Activated B cell treated with CpG ODN at 0.5 μM for 24 hours (primary cell): ENCODE measurements around the gene LGALS9. TPM values are rescaled to one million over a fixed set of nuclear protein-coding genes. Genes with fewer than 3 reads are reported as not detected.

Experiments
- ATAC-seq: fragments of 200-7000 bp; cut with Tn5 transposase; one replicate; pipeline ENCODE4 v1.10.0; 2021; ENCODE audit warnings: low read depth, mild to moderate bottlenecking, moderate library complexity
- CTCF ChIA-PET: fragments of 350-600 bp; sonication (Branson Sonifier 250); formaldehyde crosslinking; loops from one replicate; lab custom pipeline; 2021; ENCODE audit warnings: antibody characterized with exemption; lab: Charles Lee
- POLR2A ChIA-PET: fragments of 350-600 bp; sonication (Branson Sonifier 250); formaldehyde crosslinking; loops from one replicate; lab custom pipeline; 2021; ENCODE audit warnings: antibody characterized with exemption; lab: Charles Lee
- DNase-seq: peaks from one replicate; pipeline ENCODE4 v3.0.0; 2022
- H3K27ac Mint-ChIP-seq: one replicate; pipeline ENCODE4 v1.8.0; 2020; ENCODE audit warnings: mixed read lengths
- H3K27me3 Mint-ChIP-seq: one replicate; pipeline ENCODE4 v1.8.0; 2021; ENCODE audit warnings: mixed read lengths
- H3K36me3 Mint-ChIP-seq: one replicate; pipeline ENCODE4 v1.8.0; 2021; ENCODE audit warnings: low read depth, mixed read lengths
- H3K4me1 Mint-ChIP-seq: one replicate; pipeline ENCODE4 v1.8.0; 2021; ENCODE audit warnings: mixed read lengths
- H3K4me3 Mint-ChIP-seq: one replicate; pipeline ENCODE4 v1.8.0; 2020; ENCODE audit warnings: mild to moderate bottlenecking, mixed read lengths
- H3K9me3 Mint-ChIP-seq: one replicate; pipeline ENCODE4 v1.8.0; 2020; ENCODE audit warnings: mixed read lengths
- intact Hi-C: fragments of 100-400 bp; cut with micrococcal nuclease; formaldehyde crosslinking; loops from one replicate; pipeline ENCODE4 v1.15.1; 2024
- total RNA-seq: library from RNA; stranded (reverse); gene quantifications from 2 replicates; pipeline ENCODE4 v1.2.3, GENCODE V29; 2022
- TF ChIP-seq, protein P1 (sequence below): fragments of 200-600 bp; IDR thresholded peaks from one replicate; pipeline ENCODE4 v1.8.0; 2022; ENCODE audit warnings: antibody characterized with exemption, mild to moderate bottlenecking

The LGALS9 gene
- total RNA-seq, 1 donor from 2014 or later = 79.9 TPM

DNA sequence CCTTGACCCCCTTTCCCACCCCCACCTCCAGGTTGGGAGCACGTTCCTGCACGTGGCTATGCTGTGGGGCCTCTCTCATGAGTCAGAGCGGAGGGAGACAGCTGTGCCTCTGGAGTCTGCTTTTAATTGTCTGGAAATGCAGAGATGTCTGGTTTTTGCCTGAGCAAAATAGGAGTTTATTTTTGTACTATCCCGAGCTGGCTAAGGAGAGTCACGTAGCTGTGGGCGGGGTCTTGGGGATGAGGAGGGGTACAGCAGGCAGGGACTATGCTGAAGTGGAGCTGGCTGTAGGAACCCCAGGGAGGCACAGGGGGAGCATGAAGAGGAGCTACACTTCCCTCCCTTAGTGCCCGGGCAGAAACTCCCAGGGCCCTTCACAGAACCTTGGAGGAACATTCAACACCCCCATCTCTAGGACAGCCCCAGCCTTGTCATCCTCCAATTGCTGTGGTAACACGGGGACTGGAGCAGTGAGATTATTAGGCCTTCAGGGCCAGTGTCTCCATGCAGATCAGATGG is 44.7 kb upstream of the LGALS9 start:
- Mint-ChIP-seq H3K36me3 (peaks cover 53% of the 10 kb centered on the region), H3K27ac (no peak overlapping the region), H3K4me1 (peaks cover 18% of the 10 kb centered on the region), H3K9me3 (no peaks in the 10 kb centered on the region), H3K4me3 (no peak overlapping the region), H3K27me3 (no peaks in the 10 kb centered on the region)
- ATAC-seq (no peak), DNase-seq (no peak)
- CTCF ChIA-PET = interaction anchor here (1.3 to 2.1 kb wide), 2 partner anchors 13 to 131 kb away, joined by 6 to 10 read pairs; no protein-coding TSS in a partner anchor
- POLR2A ChIA-PET = no interaction called here
- intact Hi-C loops = no loop called here
- TF ChIP-seq, protein P1, sequence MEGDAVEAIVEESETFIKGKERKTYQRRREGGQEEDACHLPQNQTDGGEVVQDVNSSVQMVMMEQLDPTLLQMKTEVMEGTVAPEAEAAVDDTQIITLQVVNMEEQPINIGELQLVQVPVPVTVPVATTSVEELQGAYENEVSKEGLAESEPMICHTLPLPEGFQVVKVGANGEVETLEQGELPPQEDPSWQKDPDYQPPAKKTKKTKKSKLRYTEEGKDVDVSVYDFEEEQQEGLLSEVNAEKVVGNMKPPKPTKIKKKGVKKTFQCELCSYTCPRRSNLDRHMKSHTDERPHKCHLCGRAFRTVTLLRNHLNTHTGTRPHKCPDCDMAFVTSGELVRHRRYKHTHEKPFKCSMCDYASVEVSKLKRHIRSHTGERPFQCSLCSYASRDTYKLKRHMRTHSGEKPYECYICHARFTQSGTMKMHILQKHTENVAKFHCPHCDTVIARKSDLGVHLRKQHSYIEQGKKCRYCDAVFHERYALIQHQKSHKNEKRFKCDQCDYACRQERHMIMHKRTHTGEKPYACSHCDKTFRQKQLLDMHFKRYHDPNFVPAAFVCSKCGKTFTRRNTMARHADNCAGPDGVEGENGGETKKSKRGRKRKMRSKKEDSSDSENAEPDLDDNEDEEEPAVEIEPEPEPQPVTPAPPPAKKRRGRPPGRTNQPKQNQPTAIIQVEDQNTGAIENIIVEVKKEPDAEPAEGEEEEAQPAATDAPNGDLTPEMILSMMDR = no peak

DNA sequence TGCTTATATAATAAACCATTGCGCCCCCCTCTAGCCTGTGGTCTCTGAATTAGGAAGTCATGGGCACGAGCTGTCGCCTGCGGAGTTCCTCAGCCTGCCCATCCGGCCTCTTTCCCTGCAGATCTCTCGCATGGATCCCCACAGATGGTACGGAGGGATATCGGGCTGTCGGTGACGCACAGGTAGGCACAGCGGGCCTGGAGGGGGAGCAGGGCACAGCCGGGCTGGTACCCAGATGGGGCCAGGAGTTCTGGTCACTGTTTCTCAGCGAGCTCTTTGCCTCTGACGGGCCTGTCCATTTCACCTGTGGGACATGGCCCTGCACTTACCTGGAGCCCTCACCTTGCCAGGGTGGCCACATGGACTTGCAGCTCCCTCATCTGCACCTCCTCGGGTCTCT is 42.6 kb upstream of the LGALS9 start:
- TF ChIP-seq, protein P1 = no peak
- ChIA-PET CTCF (interaction anchor here (0.7 to 2.2 kb wide), 2 partner anchors 11 to 14 kb away, joined by 3 to 9 read pairs; no protein-coding TSS in a partner anchor), POLR2A (interaction anchor here (0.6 kb wide), 1 partner anchor 205 kb away, joined by 8 read pairs; no protein-coding TSS in a partner anchor)
- intact Hi-C loops = no loop called here
- ATAC-seq (no peak), DNase-seq (no peak)
- H3K27me3 Mint-ChIP-seq = no peaks in the 10 kb centered on the region
- H3K4me1 Mint-ChIP-seq = peaks cover 15% of the 10 kb centered on the region
- H3K9me3 Mint-ChIP-seq = no peaks in the 10 kb centered on the region
- no peak overlapping the region for H3K4me3 Mint-ChIP-seq
- H3K36me3 Mint-ChIP-seq = peaks cover 58% of the 10 kb centered on the region
- H3K27ac Mint-ChIP-seq = no peak overlapping the region

DNA sequence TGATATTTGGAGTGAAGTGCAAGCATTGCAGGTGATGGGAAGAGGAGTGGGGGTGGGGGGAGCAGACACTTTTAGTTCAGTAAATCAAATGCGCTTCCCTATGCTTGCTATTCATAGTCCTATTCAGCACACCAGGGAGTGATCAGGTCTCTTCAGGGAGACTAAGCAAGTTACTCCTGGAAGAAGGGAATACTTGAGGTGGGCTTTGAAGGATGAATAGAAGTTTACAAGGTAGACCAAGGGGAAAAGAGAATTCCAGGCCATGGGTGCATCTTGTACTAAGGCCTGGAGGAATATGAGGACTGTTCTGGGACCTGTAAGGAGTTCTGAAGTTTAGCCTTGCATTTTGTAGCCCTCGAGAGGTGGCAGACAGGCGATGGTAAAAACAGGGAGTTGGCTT is 40.1 kb upstream of the LGALS9 start:
- Mint-ChIP-seq H3K27ac (no peak overlapping the region), H3K9me3 (no peaks in the 10 kb centered on the region), H3K4me1 (peaks cover under 1% of the 10 kb centered on the region), H3K36me3 (peaks cover 58% of the 10 kb centered on the region), H3K27me3 (no peaks in the 10 kb centered on the region), H3K4me3 (no peak overlapping the region)
- ATAC-seq = no peak
- no peak for DNase-seq
- TF ChIP-seq, protein P1 = no peak
- ChIA-PET CTCF (no interaction called here), POLR2A (no interaction called here)
- intact Hi-C loops = no loop called here

DNA sequence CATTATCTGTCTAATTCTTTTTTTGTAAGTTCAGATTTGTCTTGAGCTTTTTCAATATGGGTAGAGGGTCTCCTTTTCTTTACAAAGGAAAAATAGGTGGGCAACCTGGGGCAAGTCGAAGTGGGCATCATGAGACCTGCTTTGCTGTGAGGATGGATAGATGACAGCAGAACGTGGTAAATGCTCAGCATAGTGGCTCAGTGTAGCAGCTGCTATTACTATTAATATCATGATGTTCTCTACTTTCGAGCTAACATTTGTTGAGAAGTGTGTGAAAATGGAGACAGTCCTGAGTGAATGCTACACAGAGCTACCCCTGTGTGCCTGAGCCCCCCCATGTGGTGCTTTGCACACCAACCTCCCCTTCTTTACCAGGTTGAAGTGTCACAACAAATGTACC is 39.0 kb upstream of the LGALS9 start:
- no peak overlapping the region for H3K27ac Mint-ChIP-seq

DNA sequence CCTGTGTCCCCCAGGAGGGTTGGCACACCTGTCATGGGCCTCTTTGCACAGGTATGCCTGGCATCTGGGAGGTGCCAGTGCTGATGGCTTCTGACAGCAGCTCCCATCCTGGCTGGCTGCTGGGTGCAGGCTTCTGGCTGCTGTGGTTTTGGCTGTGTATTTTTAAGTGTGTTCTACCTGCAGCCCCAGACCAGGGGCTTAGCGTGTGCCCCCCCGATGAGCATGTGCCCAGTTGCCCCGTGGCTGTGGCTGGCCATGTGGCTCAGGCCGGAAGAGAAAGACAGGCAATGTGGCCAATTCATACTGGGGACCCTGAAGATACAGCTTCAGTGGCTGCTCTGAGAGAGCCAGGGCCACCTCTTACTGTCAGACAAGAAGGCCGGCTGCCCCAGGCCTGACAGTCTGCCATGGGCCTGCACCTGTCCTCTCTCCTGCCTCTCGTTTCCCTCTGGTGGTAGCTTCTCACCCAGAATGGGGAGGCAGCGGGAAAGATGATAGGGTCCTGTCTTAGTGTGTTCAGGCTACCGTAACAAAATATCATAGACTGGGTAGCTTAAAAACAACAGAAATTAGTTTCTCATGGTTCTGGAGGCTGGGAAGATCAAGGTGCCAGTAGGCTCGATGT is 37.6 kb upstream of the LGALS9 start:
- ChIA-PET CTCF (no interaction called here), POLR2A (interaction anchor here (0.8 kb wide), 1 partner anchor 138 kb away, joined by 4 read pairs; no protein-coding TSS in a partner anchor)
- ATAC-seq (no peak), DNase-seq (no peak)
- no peaks in the 10 kb centered on the region for H3K27me3 Mint-ChIP-seq
- no peak overlapping the region for H3K4me3 Mint-ChIP-seq
- H3K9me3 Mint-ChIP-seq = no peaks in the 10 kb centered on the region
- intact Hi-C loops = no loop called here
- no peak overlapping the region for H3K27ac Mint-ChIP-seq
- peaks cover 58% of the 10 kb centered on the region for H3K36me3 Mint-ChIP-seq
- H3K4me1 Mint-ChIP-seq = no peaks in the 10 kb centered on the region
- TF ChIP-seq, protein P1 = no peak

More for the DNA sequence above, 39.0 kb upstream of the LGALS9 start:
- TF ChIP-seq, protein P1 = no peak
- ATAC-seq (no peak), DNase-seq (no peak)
- ChIA-PET POLR2A (no interaction called here), CTCF (interaction anchor here (0.8 kb wide), 1 partner anchor 11 kb away, joined by 3 read pairs; no protein-coding TSS in a partner anchor)
- Mint-ChIP-seq H3K27me3 (no peaks in the 10 kb centered on the region), H3K36me3 (peaks cover 59% of the 10 kb centered on the region), H3K4me3 (no peak overlapping the region), H3K4me1 (no peaks in the 10 kb centered on the region), H3K9me3 (no peaks in the 10 kb centered on the region)
- intact Hi-C loops = no loop called here
